HEK293 (cell line): Measurements from ENCODE around the gene IQSEC1.

Experiments
- KLF7 ChIP-seq: fragments of 450-650 bp; formaldehyde crosslinking; IDR thresholded peaks from 2 replicates; pipeline ENCODE4 v1.5.1; 2016; ENCODE audit warnings: missing biosample characterization, missing genetic modification characterization, borderline replicate concordance
- TRIM28 ChIP-seq: IDR thresholded peaks from 2 replicates; pipeline ENCODE4 v1.6.1; 2011; ENCODE audit warnings: low read length, control low read depth, borderline replicate concordance
- TF ChIP-seq, protein P1 (sequence below): fragments of 450-650 bp; formaldehyde crosslinking; IDR thresholded peaks from 2 replicates; pipeline ENCODE4 v1.5.1; 2016; ENCODE audit warnings: missing biosample characterization, missing genetic modification characterization

DNA sequence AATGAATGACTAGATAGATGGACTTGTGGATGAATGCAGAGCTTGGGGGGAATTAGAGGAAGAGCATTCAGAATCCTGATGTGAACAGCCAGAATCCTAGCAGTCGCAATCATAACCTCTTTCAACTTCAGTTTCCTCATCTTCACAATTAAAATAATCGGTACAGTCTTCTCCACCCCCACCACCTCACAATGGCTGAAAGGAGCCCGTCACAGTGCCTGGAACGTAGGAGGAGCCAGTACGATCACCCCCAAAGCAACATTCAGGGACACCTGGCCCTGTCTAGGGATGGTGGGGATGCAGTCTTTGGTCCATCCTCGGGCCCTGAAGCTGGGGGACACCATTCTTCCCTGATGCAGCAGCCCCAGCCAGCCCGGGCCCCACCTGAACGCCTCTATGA is 151.5 kb downstream of the IQSEC1 start:
- TF ChIP-seq TRIM28 (no peak), KLF7 (no peak)
- TF ChIP-seq, protein P1, sequence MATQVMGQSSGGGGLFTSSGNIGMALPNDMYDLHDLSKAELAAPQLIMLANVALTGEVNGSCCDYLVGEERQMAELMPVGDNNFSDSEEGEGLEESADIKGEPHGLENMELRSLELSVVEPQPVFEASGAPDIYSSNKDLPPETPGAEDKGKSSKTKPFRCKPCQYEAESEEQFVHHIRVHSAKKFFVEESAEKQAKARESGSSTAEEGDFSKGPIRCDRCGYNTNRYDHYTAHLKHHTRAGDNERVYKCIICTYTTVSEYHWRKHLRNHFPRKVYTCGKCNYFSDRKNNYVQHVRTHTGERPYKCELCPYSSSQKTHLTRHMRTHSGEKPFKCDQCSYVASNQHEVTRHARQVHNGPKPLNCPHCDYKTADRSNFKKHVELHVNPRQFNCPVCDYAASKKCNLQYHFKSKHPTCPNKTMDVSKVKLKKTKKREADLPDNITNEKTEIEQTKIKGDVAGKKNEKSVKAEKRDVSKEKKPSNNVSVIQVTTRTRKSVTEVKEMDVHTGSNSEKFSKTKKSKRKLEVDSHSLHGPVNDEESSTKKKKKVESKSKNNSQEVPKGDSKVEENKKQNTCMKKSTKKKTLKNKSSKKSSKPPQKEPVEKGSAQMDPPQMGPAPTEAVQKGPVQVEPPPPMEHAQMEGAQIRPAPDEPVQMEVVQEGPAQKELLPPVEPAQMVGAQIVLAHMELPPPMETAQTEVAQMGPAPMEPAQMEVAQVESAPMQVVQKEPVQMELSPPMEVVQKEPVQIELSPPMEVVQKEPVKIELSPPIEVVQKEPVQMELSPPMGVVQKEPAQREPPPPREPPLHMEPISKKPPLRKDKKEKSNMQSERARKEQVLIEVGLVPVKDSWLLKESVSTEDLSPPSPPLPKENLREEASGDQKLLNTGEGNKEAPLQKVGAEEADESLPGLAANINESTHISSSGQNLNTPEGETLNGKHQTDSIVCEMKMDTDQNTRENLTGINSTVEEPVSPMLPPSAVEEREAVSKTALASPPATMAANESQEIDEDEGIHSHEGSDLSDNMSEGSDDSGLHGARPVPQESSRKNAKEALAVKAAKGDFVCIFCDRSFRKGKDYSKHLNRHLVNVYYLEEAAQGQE, result no peak
